Neural progenitor cell (in vitro differentiated cells): ENCODE measurements around the gene ERMARD. TPM values are rescaled to one million over a fixed set of nuclear protein-coding genes. Genes with fewer than 3 reads are reported as not detected.
A peak's percentile ranks its signal among the peaks of the same experiment; 100 is the strongest.

Experiments used
- DNase-seq: peaks from one replicate; pipeline ENCODE4 v3.0.0-alpha.2; 2016; ENCODE audit warnings: low spot score
- H2AFZ ChIP-seq: fragments of 200-600 bp; sonication (generic); replicated peaks from 2 replicates; pipeline ENCODE4 v1.6.1; 2016; ENCODE audit warnings: antibody characterized with exemption
- H3F3A ChIP-seq: fragments of 200-600 bp; sonication (generic); 2 replicates; pipeline ENCODE4 v1.6.1; 2016; ENCODE audit warnings: antibody characterized with exemption, low read depth
- H3K27ac ChIP-seq: fragments of 200-600 bp; sonication (generic); 2 replicates; pipeline ENCODE4 v1.5.1; 2016; ENCODE audit warnings: mild to moderate bottlenecking
- H3K27me3 ChIP-seq: fragments of 200-600 bp; sonication (generic); 2 replicates; pipeline ENCODE4 v1.6.1; 2016; ENCODE audit warnings: mild to moderate bottlenecking, moderate library complexity
- H3K36me3 ChIP-seq: fragments of 200-600 bp; sonication (generic); 2 replicates; pipeline ENCODE4 v1.5.1; 2016
- H3K4me1 ChIP-seq: fragments of 200-600 bp; sonication (generic); 2 replicates; pipeline ENCODE4 v1.6.1; 2016; ENCODE audit warnings: mixed run types
- H3K4me2 ChIP-seq: fragments of 200-600 bp; sonication (generic); 2 replicates; pipeline ENCODE4 v1.6.1; 2016
- H3K4me3 ChIP-seq: fragments of 200-600 bp; sonication (generic); 2 replicates; pipeline ENCODE4 v1.5.1; 2016
- H3K79me2 ChIP-seq: fragments of 200-600 bp; sonication (generic); 2 replicates; pipeline ENCODE4 v1.6.1; 2016; ENCODE audit warnings: low read depth
- H3K9ac ChIP-seq: fragments of 200-600 bp; sonication (generic); 2 replicates; pipeline ENCODE4 v1.6.1; 2016
- H3K9me3 ChIP-seq: fragments of 200-600 bp; sonication (generic); 2 replicates; pipeline ENCODE4 v1.5.1; 2016; ENCODE audit warnings: low read depth
- H4K20me1 ChIP-seq: fragments of 200-600 bp; sonication (generic); 2 replicates; pipeline ENCODE4 v1.6.1; 2016; ENCODE audit warnings: low read depth
- H3K27ac Mint-ChIP-seq: 3 replicates; pipeline ENCODE4 v1.8.0; 2021; ENCODE audit warnings: mixed read lengths
- H3K27me3 Mint-ChIP-seq: 2 replicates; pipeline ENCODE4 v1.8.0; 2022; ENCODE audit warnings: low read depth, mild to moderate bottlenecking, inconsistent platforms, moderate library complexity, mixed read lengths; ENCODE audit not compliant: insufficient read depth
- H3K36me3 Mint-ChIP-seq: 3 replicates; pipeline ENCODE4 v1.8.0; 2021; ENCODE audit warnings: mixed read lengths
- H3K4me1 Mint-ChIP-seq: 3 replicates; pipeline ENCODE4 v1.8.0; 2021; ENCODE audit warnings: mixed read lengths
- H3K4me3 Mint-ChIP-seq: 3 replicates; pipeline ENCODE4 v1.8.0; 2021; ENCODE audit warnings: mild to moderate bottlenecking, moderate library complexity, mixed read lengths
- H3K9me3 Mint-ChIP-seq: 3 replicates; pipeline ENCODE4 v1.8.0; 2020; ENCODE audit warnings: mixed read lengths
- CTCF ChIP-seq: fragments of 200-600 bp; sonication (generic); IDR thresholded peaks from 2 replicates; pipeline ENCODE4 v1.5.1; 2017; ENCODE audit warnings: antibody characterized with exemption, mild to moderate bottlenecking
- EZH2 ChIP-seq: fragments of 200-600 bp; sonication (generic); IDR thresholded peaks from 2 replicates; pipeline ENCODE4 v1.6.1; 2017; ENCODE audit warnings: antibody characterized with exemption, mild to moderate bottlenecking, moderate library complexity
- EZH2phosphoT487 ChIP-seq: fragments of 200-600 bp; sonication (generic); IDR thresholded peaks from 2 replicates; pipeline ENCODE4 v1.6.1; 2017; ENCODE audit warnings: antibody characterized with exemption
- total RNA-seq: library from RNA; depleted of rRNA; stranded (reverse); fragments of >200 nt; gene quantifications from 2 replicates; pipeline ENCODE4 v1.2.3, GENCODE V29; 2015; ENCODE audit warnings: low replicate concordance

The ERMARD gene
- total RNA-seq, 1 donor from 2014 or later, result 31.4 TPM

DNA sequence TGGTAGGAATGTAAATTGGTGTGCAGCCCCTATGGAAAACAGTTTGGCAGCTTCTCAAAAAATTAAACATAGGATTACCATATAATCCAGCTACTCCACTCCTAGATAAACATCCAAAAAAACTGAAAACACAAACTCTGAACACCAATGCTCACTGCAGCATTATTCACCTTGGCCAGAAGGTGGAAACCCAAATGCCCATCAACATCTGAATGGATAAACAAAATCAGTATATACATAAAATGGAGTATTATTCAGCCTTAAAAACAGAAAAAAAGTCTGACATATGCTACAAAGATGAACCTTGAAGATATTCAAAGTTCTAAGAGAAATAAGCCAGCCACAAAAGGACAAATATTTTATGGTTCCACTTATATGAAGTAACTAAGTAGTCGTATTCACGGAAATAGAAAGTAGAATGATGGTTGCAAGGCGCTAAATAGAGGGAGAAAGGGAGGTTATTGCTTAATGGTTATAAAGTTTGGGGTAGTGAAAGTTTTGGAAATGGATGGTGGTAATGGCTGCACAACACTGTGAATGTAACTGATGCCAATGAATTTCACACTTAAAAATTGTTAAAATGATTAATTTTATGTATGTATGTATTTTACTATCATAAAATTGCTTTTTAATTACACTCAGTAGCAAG, 31.1 kb upstream of the ERMARD start:
- Histone ChIP-seq H4K20me1 (peaks cover 48% of the 10 kb centered on the region), H3K27me3 (no peaks in the 10 kb centered on the region), H3K27ac (no peak overlapping the region), H3K4me3 (no peak overlapping the region), H2AFZ (no peak overlapping the region), H3K9me3 (no peaks in the 10 kb centered on the region), H3K36me3 (peaks cover 19% of the 10 kb centered on the region), H3K4me2 (no peak overlapping the region), H3K79me2 (peaks cover 67% of the 10 kb centered on the region), H3K9ac (no peak overlapping the region), H3K4me1 (peaks cover 20% of the 10 kb centered on the region), H3F3A (peaks cover 20% of the 10 kb centered on the region)
- DNase-seq, result no peak
- Mint-ChIP-seq H3K4me3 (no peak overlapping the region), H3K27ac (no peak overlapping the region), H3K9me3 (peaks cover 2% of the 10 kb centered on the region), H3K36me3 (peaks cover 6% of the 10 kb centered on the region), H3K27me3 (peaks cover 7% of the 10 kb centered on the region), H3K4me1 (peaks cover 18% of the 10 kb centered on the region)
- TF ChIP-seq EZH2phosphoT487, result no peak
- TF ChIP-seq CTCF, result no peak
- no peak for TF ChIP-seq EZH2

GRCh38 chr6:169722362-169723199, 28.8 kb upstream of the ERMARD start:
- H3K4me3 ChIP-seq, result peak overlapping the region; percentile 93
- H3K4me2 ChIP-seq, result peak overlapping the region; percentile 98
- H3K27me3 Mint-ChIP-seq, result peaks cover 11% of the 10 kb centered on the region
- H3K27ac Mint-ChIP-seq, result peak overlapping the region; percentile 5
- peaks cover 31% of the 10 kb centered on the region for H3K4me1 ChIP-seq
- TF ChIP-seq CTCF (no peak), EZH2phosphoT487 (peak; percentile 11)
- H3K36me3 Mint-ChIP-seq, result no peaks in the 10 kb centered on the region
- peaks cover 7% of the 10 kb centered on the region for H3K36me3 ChIP-seq
- peak overlapping the region; percentile 66 for H3K9ac ChIP-seq
- peaks cover 31% of the 10 kb centered on the region for H3F3A ChIP-seq
- no peaks in the 10 kb centered on the region for H3K9me3 ChIP-seq
- no peaks in the 10 kb centered on the region for H3K27me3 ChIP-seq
- H2AFZ ChIP-seq, result no peak overlapping the region
- H3K9me3 Mint-ChIP-seq, result peaks cover 2% of the 10 kb centered on the region
- H3K79me2 ChIP-seq, result peaks cover 76% of the 10 kb centered on the region
- H3K4me3 Mint-ChIP-seq, result peak overlapping the region; percentile 91
- no peak overlapping the region for H3K27ac ChIP-seq
- peak; percentile 68 for DNase-seq
- H4K20me1 ChIP-seq, result peaks cover 52% of the 10 kb centered on the region
- peaks cover 34% of the 10 kb centered on the region for H3K4me1 Mint-ChIP-seq

DNA sequence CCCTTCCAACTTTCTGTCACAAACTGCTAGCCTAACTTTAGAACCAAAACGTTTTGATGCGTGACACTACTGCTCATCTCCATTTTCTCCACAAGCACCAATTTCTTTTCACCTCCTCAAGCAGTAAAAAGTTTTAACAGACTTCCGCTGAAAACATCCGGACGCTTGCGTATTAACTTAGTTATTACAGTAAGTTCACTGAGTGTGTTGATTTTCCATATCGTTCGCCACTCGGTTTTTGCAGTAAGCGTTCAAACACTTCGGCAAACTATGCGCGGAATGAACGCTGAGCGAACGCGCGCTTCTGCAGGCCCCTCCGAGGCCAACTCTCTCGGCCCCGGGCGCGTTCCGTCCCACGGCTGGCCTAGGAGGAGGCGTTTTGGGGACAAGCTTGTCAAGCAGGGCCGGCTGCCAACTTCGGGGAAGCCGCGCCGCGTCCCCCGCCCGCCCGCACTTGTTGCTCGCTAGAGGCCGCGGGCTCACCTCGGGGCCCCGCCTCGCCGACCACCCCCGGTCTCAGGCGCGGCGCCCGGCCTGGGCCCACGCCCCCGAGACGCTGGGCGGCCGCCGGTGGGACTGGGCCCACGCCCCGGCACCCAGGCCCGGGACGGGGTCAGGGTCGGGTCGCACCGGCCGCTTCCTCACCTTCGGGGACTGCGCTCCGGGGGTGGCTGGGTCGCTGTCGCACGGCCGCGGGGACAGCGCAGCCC, 28.1 kb upstream of the ERMARD start:
- Mint-ChIP-seq H3K4me3 (peak overlapping the region; percentile 91), H3K9me3 (peaks cover 2% of the 10 kb centered on the region), H3K27me3 (peaks cover 11% of the 10 kb centered on the region), H3K27ac (peak overlapping the region; percentile 5), H3K36me3 (no peaks in the 10 kb centered on the region), H3K4me1 (peaks cover 34% of the 10 kb centered on the region)
- H3K9ac ChIP-seq, result peak overlapping the region; percentile 66
- peaks cover 68% of the 10 kb centered on the region for H3K79me2 ChIP-seq
- H4K20me1 ChIP-seq, result peaks cover 52% of the 10 kb centered on the region
- DNase-seq, result peak; percentile 81
- H3K9me3 ChIP-seq, result no peaks in the 10 kb centered on the region
- peak overlapping the region; percentile 93 for H3K4me3 ChIP-seq
- peak overlapping the region; percentile 7 for H3K27ac ChIP-seq
- TF ChIP-seq CTCF (no peak), EZH2phosphoT487 (no peak), EZH2 (no peak)
- H2AFZ ChIP-seq, result peak overlapping the region; percentile 3
- H3F3A ChIP-seq, result peaks cover 31% of the 10 kb centered on the region
- H3K4me2 ChIP-seq, result peak overlapping the region; percentile 98
- peaks cover 31% of the 10 kb centered on the region for H3K4me1 ChIP-seq
- H3K36me3 ChIP-seq, result no peaks in the 10 kb centered on the region
- no peaks in the 10 kb centered on the region for H3K27me3 ChIP-seq
